ENCODE results near the gene ERCC1. TPM values are rescaled to one million over a fixed set of nuclear protein-coding genes. Genes with fewer than 3 reads are reported as not detected.

ERCC1 gene
- total RNA-seq, 4 donors from 2014 or later: 57.7 to 111 (median 76.5) TPM

DNA sequence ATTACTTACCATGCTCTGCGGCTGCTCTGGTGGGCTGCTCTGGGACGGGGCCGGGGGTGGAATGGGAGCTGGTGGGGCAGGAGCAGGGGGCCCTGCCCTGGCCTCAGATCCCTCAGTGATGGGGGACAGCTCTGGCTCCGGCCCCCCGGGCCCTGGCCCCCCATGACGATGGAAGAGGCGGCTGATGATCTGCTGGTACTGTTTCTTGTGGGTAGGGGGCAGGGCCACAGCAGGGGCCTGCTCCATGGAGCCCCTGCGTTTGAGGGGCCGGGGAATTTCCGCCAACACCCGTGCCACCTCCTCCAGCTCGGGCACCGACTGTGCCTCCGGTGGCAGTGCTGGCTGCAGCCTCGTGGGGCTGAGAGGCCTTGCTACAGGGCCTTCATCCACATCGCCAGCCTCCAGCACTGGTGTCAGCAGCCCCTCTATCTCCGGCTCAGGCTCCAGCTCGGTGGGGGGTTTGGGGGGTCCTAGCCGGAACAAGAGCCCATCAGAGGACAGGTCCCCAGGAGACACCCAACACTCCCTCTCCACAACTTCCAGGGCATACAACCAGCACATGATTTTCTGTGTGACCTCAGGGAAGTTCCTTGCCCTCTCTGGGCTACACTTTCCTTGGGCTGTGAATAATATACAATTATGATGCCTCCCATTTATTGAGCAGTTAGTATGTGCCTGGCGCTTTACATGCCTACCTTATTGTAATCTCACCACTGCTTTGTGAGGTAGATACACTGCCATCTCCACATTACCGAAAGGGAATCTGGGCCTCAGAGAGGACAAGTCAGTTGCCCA lies 31.6 kb downstream of the ERCC1 start:
- H3K4me3 ChIP-seq (ENCODE audit: low read depth, poor library complexity, severe bottlenecking): no peak overlapping the region
- 89 to 91% methylated on average over 18 to 20 of the region's 21 CpGs for WGBS, 2 donors
- DNase-seq (ENCODE audit: low spot score in 2 of 2): no peak
- intact Hi-C loops (cut with DNase I; ENCODE audit: low total_unique reads): no loop called here
- no peak for TF ChIP-seq POLR2A (IDR thresholded peaks at IDR 0.05)
- TF ChIP-seq, protein P1, sequence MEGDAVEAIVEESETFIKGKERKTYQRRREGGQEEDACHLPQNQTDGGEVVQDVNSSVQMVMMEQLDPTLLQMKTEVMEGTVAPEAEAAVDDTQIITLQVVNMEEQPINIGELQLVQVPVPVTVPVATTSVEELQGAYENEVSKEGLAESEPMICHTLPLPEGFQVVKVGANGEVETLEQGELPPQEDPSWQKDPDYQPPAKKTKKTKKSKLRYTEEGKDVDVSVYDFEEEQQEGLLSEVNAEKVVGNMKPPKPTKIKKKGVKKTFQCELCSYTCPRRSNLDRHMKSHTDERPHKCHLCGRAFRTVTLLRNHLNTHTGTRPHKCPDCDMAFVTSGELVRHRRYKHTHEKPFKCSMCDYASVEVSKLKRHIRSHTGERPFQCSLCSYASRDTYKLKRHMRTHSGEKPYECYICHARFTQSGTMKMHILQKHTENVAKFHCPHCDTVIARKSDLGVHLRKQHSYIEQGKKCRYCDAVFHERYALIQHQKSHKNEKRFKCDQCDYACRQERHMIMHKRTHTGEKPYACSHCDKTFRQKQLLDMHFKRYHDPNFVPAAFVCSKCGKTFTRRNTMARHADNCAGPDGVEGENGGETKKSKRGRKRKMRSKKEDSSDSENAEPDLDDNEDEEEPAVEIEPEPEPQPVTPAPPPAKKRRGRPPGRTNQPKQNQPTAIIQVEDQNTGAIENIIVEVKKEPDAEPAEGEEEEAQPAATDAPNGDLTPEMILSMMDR (IDR thresholded peaks at IDR 0.05): no peak

DNA sequence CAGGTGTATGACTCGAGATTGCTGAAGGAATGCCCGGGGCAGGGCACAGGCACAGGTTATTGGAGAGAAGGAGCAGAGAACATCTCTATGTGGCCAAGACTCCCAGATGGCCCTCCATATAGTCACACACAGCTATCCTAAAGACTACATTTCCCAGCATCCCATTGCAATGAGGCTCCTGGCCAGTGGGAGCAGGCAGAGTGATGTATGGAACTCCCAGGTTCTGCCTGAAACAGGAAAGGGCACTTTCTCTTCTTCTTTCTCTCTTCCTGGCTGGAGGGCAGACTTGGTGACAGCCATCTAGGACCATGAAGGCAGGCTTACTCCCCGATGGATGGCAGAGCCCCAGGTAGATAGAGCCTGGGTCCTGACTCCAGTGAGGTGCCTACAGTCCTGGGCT lies 32.4 kb downstream of the ERCC1 start:
- no peak for TF ChIP-seq POLR2A (IDR thresholded peaks at IDR 0.05)
- TF ChIP-seq, protein P1 (IDR thresholded peaks at IDR 0.05): no peak
- intact Hi-C loops (cut with DNase I; ENCODE audit: low total_unique reads): no loop called here
- no peak overlapping the region for H3K4me3 ChIP-seq (ENCODE audit: low read depth, poor library complexity, severe bottlenecking)
- DNase-seq (ENCODE audit: low spot score in 2 of 2): no peak
- WGBS, 2 donors: 54 to 69% methylated on average over 3 of the region's 3 CpGs

DNA sequence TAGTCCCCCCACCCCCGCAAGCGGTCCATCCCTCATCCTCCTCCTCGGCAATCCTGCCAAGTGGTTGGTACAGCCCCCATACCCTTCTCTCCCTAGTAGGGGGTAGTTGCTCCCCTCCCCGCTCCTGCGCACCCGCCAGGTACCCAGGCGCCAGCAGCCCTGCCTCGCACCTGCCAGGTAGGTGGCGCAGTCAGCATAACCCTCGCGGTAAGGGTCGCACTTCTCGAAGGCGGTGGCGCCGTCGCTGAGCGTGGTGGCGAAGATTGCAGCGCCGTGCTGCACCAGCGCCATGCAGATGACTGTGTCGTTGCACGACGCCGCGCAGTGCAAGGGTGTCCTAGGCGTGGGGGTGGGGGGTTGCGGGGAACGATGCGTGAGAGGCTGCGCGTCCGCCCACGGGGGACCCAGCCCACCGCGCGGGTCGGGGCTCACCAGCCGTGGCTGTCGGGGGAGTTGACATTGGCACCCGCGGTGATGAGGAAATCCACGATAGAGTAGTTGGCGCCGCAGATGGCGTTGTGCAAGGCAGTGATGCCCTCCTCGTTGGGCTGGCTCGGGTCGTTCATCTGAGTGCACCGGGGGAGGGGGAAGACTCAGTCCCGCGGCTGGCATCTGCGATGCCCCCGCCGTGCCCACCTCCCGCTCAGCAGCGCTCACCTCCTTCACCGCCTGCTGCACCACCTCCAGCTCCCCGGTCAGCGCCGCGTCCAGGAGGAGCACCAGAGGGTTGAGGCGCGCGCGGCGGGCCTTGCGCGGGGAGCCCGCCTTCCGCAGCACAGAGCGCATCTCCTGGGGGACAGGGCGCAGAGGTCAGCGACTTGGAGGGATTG lies 38.1 kb downstream of the ERCC1 start:
- H3K4me3 ChIP-seq (ENCODE audit: low read depth, poor library complexity, severe bottlenecking): no peak overlapping the region
- intact Hi-C loops (cut with DNase I; ENCODE audit: low total_unique reads): no loop called here
- no peak for DNase-seq (ENCODE audit: low spot score in 2 of 2)
- TF ChIP-seq POLR2A (IDR thresholded peaks at IDR 0.05): no peak
- TF ChIP-seq, protein P1 (IDR thresholded peaks at IDR 0.05): no peak
- WGBS, 2 donors: 41 to 44% methylated on average over 60 to 75 of the region's 75 CpGs

DNA sequence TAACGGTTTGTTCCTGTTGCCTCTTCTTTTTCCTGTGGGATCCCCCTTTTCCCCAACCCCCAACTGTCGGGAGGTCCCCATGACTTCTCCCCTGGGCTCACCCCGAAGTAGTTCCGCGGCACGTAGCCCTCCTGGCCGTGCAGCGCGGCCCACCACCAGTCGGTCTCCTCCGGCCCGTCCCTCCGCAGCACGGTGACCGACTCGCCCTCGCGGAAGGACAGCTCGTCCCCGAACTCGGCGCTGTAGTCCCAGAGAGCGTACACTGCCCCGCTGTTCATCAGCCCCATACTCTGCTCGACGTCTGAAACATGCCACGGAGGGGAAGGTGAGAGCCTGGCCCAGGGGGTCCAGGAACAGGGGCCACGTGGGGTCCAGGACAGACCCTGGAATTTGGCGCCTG lies 41.3 kb downstream of the ERCC1 start:
- no peak overlapping the region for H3K4me3 ChIP-seq (ENCODE audit: low read depth, poor library complexity, severe bottlenecking)
- TF ChIP-seq, protein P1 (IDR thresholded peaks at IDR 0.05): no peak
- TF ChIP-seq POLR2A (IDR thresholded peaks at IDR 0.05): no peak
- intact Hi-C loops (cut with DNase I; ENCODE audit: low total_unique reads): no loop called here
- DNase-seq (ENCODE audit: low spot score in 2 of 2): no peak
- WGBS, 2 donors: 85 to 90% methylated on average over 29 of the region's 29 CpGs

DNA sequence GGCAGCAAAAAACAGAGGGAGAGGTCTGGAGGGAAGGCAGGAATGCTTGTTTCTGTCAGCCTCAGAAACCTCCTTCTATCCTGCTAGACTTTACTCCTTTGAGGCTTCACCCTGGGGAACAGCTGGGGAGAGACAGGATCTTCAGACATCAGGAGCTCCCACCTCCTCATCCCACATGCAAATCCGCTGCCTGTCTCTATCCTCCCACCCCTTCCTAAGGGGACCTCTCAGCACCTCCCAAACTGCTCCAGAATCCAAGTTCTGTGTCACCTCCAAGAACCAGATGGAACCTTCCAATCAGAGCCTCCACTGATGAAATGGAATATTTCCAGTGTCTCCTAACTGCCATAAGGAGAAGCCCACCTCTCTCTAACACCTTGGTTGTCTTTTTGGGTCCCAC lies 43.6 kb downstream of the ERCC1 start:
- TF ChIP-seq POLR2A (IDR thresholded peaks at IDR 0.05): no peak
- TF ChIP-seq, protein P1 (IDR thresholded peaks at IDR 0.05): no peak
- intact Hi-C loops (cut with DNase I; ENCODE audit: low total_unique reads): no loop called here
- WGBS, 2 donors: 94% methylated on average over 1 of the region's 1 CpG
- H3K4me3 ChIP-seq (ENCODE audit: low read depth, poor library complexity, severe bottlenecking): no peak overlapping the region
- DNase-seq (ENCODE audit: low spot score in 2 of 2): no peak

All from lower leg skin (tissue), 4 donors.